Measurements from ENCODE around the gene ERI3.
A peak's percentile ranks its signal among the peaks of the same experiment; 100 is the strongest.
"Not testable (repeated sequence)": the region's sequence is repeated elsewhere in the genome, so short reads cannot be mapped to it uniquely, and the experiment has no call there.

Gene ERI3

DNA sequence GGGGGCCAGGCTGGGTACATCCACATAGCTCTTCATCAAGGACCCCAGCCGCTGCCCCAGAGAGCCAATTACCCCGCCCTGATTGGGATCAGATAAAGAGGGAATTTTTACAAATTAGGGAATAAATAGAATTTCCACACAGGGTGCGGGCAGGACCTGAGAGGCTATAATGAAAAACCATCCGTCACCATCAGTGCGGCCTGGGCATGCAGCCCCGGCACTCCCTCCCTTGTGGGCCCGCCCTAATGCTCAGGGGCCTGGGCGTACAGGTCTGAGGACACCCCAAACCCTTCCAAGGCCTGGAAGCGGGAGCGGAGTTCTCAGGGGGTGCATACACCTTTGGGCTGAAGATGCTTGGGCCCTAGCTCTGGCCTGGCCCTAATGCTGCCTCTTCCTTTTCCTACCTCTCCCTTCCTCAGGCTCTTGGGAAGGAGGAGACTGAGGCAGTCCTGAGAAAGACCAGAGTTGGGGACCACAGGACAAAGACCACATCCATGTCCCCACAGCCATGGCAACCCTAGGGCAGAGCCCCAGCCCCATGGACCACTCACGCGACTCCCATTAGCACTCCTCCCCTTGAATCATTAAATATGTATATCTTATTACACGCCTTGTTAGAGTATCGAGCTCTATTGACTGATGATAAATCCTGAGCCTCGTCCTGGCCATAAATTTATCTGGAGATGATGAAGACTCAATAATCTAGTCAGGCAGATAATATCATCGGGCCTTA lies 125.5 kb downstream of the ERI3 start:
- DNase-seq, result no peak

GRCh38 chr1:44228218-44228617 lies 126.8 kb downstream of the ERI3 start:
- DNase-seq, result no peak

GRCh38 chr1:44227211-44227610 lies 127.8 kb downstream of the ERI3 start:
- no peak for DNase-seq

DNA sequence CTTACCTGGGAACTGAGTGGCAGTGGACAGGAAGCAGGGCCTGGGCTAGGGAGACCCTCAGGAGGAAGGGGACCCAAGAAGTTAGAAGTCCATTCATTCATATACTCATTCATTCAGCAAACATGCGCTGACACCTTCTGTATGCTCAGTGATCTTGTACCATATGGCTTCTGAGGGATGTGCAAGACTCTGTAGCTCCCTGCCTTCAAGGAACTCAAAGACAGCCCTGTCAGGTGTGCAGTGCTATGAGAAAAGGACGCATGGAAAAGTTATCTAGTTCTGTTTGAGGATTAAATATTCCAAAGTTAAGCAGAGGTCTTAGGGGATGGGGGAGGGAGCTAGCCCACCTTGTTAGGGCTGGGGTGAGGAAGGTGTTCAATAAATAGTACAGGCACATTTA lies 129.3 kb downstream of the ERI3 start:
- DNase-seq, result no peak

DNA sequence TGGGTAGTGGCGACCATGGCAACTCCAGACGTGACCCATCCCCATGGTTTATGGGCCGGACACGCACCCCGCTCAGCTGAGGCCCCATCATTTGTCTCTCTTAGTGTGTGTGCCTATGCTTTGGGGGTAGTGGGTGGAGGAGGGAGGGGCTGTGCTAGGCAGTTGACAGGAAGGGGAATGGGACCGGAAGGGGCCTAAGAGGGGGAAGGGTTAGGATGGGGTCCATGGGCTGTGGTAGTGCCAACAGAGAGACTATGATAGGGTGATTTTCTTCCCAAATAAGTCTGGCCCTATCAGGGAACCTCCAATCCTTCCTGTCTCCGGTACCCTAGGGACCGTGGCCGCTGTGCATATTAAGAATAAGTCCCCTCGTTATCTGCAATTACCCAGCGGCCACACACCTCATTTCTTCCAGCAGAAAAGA lies 131.9 kb downstream of the ERI3 start:
- no peak for DNase-seq

GRCh38 chr1:44222397-44223186 lies 132.5 kb downstream of the ERI3 start:
- no peak for DNase-seq

- no peak for DNase-seq
These were observed 133.3 kb downstream of the ERI3 start for GRCh38 chr1:44221769-44222168.

DNA sequence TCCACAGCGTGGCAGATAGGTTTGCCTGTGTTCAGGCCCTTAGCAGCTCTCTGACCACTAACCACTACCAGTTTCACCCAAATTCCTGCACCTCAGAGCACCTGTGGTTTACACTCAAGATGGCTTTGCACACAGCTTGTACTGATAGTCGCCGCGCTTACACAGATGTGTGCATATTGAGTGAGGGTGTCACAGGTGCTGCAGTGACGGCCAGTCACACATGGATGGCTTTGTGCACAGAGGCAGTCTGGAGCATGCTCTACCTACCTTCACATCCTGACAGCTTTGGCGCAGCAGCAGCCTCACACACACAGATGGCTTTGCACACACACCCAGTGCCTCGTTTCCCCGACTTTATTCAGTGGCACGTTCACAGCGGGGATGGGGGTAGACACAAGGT lies 134.3 kb downstream of the ERI3 start:
- no peak for DNase-seq

- no peak for DNase-seq
These were observed 134.9 kb downstream of the ERI3 start for GRCh38 chr1:44220001-44220751.

- no peak for DNase-seq
These were observed 135.8 kb downstream of the ERI3 start for GRCh38 chr1:44219301-44219626.

GRCh38 chr1:44218503-44219300 lies 136.4 kb downstream of the ERI3 start:
- DNase-seq, result no peak

DNA sequence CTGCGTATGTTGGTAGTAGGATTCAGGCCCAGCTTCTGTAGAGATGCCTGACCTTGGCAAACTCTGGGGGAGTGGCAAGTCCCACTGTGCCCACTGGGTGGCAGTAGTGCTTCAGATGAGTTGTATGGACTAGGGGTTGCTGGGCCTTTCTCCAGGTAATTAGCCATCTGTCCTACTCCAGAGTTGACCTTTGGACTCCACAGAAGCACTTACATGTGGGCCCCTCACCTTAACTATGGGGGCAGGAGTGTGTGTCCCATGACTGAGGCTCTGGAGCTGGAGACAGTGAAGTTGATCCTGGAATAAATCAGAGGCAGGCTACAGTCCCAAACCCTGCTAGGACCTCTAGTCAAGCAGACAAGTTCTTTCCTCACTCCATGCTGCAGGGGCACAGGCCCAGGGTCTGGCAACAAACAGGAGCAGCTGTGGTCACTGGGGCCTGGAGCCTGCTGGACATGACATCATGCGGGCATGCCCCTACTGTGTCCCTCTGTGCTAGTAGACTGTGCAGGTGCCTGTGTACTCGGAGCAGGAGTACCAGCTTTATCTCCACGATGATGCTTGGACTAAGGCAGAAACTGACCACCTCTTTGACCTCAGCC lies 137.1 kb downstream of the ERI3 start:
- DNase-seq, result no peak

GRCh38 chr1:44213222-44214112 lies 141.6 kb downstream of the ERI3 start, which contains the start of gene DMAP1:
TSS of gene DMAP1 (plus strand) at chr1:44213471. CDS start at chr1:44213754, 283 bp downstream.
- DNase-seq, result peak; percentile 52

GRCh38 chr1:44212355-44213221 lies 142.5 kb downstream of the ERI3 start:
- DNase-seq, result no peak

- DNase-seq, result no peak
These were observed 144.5 kb downstream of the ERI3 start for GRCh38 chr1:44210595-44210994.

GRCh38 chr1:44208226-44208625 lies 146.8 kb downstream of the ERI3 start:
- no peak for DNase-seq

DNA sequence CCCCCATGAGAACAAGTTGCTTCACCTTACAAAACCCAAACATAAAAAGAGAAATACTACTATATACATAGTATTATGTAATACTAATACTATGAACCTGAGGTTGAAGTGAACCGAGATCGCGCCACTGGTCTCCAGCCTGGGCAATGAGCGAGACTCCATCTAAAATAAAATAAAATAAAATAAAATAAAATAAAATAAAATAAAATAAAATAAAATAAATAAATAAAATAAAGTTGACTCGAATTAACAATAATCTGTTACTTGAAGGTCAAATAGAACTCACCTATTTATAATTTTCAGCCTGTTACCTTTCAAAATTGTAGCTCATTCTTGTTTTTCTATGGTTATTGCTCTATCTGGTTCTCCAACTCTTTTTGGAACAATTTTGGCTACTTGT lies 148.5 kb downstream of the ERI3 start:
- DNase-seq, result not testable (repeated sequence)

- DNase-seq, result no peak
These were observed 154.7 kb downstream of the ERI3 start for GRCh38 chr1:44200336-44200735.

DNA sequence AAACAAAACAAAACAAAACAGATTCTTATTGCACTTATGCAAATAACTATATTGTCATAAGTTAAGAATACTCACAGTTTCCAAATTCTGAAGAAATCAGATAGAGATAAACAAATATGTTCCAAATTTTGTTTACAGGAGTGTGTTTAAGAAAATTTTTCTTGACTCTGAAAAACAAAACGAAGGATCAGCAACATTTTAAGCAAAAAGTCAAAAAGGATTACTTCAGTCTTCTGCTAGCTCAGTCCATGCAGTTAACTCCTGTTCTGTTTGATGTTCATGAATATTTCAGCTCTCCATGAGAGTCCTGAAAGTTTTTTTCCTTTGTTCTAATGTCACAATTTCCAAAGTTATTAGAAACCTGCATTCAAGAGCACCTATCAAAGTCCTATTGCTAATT lies 180.4 kb downstream of the ERI3 start:
- DNase-seq, result no peak
